ES-I3 (cell line): ENCODE results near the gene LAMC2.
A peak's percentile ranks its signal among the peaks of the same experiment; 100 is the strongest.
"Not testable (repeated sequence)": the region's sequence is repeated elsewhere in the genome, so short reads cannot be mapped to it uniquely, and the experiment has no call there.

Experiments used
- H3K36me3 ChIP-seq: 2 replicates; pipeline ENCODE4 v1.6.1; 2013; ENCODE audit warnings: mild to moderate bottlenecking, low read length, control low read depth, moderate library complexity; ENCODE audit not compliant: insufficient read depth
- H3K4me1 ChIP-seq: 2 replicates; pipeline ENCODE4 v1.6.1; 2013; ENCODE audit warnings: mild to moderate bottlenecking, control low read depth, low read length; ENCODE audit not compliant: insufficient read depth
- H3K9ac ChIP-seq: 2 replicates; pipeline ENCODE4 v1.6.1; 2013; ENCODE audit warnings: low read depth, mild to moderate bottlenecking, low read length, moderate library complexity
- H3K9me3 ChIP-seq: 2 replicates; pipeline ENCODE4 v1.6.1; 2013; ENCODE audit warnings: mild to moderate bottlenecking, low read length, moderate library complexity; ENCODE audit not compliant: control insufficient read depth, insufficient read depth

The LAMC2 gene

DNA sequence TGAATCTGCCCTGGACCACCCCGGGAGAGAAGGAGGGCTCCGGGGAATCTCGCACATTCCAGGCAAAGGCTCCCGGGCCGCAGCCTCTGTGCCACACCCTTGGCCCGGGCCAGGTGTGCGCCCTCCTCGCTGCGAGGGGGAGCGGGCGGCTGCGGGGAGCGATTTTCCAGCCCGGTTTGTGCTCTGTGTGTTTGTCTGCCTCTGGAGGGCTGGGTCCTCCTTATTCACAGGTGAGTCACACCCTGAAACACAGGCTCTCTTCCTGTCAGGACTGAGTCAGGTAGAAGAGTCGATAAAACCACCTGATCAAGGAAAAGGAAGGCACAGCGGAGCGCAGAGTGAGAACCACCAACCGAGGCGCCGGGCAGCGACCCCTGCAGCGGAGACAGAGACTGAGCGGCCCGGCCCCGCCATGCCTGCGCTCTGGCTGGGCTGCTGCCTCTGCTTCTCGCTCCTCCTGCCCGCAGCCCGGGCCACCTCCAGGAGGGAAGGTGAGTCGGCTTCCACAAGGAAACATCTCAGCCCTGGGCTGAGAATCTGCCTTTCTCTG is at the start of gene LAMC2:
TSS of gene LAMC2 (plus strand) at position 324 of the 550 bp plus-strand sequence. CDS start at position 413, 89 bp downstream.
- Histone ChIP-seq H3K9ac (peak within 1 kb of the TSS; percentile 81), H3K4me1 (no peaks in the 10 kb centered on the region; the same call in none of the 2 replicates), H3K36me3 (no peaks in the 10 kb centered on the region), H3K9me3 (no peaks in the 10 kb centered on the region)

DNA sequence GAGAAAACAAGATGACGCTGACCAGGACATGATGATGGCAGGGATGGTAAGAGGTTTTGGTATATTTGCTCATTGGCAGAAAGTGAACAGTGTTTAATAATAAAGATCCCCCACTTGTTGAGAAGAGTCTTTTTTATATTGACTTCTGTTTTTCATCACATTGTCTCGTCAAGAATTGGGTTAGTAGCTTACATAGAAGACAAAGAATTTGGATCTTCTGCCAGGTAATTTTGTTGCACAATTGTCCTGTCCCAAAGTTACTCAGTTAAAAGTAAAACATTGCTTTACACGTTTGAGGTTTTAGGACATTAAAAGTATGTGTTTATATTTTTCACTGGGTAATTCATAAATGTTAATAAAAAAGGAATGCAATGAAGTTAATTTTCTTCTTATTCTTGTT is 48.3 kb upstream of the LAMC2 start:
- no peak overlapping the region for H3K9ac ChIP-seq
- H3K36me3 ChIP-seq = peaks cover 26% of the 10 kb centered on the region
- H3K9me3 ChIP-seq = no peaks in the 10 kb centered on the region
- H3K4me1 ChIP-seq = no peaks in the 10 kb centered on the region

DNA sequence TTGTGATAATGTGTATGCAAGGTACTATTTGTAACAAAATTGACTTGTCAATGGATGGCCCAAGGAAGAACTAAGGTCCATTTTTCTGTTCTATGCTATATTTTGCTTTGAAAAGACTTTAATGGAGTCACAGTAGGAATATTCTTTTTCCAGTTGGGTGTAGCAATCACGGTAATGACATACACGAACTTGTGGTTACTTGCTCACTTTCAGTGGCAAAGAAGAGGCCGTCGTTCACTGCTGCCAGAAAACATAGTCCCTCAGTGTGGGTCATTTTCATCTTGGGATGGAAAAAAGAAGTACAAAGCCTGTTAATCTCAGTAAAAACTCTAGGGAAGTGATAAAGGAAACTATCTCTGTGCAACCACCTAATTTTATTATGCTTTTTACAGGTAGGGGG is 47.8 kb upstream of the LAMC2 start:
- peaks cover 25% of the 10 kb centered on the region for H3K36me3 ChIP-seq
- no peaks in the 10 kb centered on the region for H3K4me1 ChIP-seq
- H3K9me3 ChIP-seq = no peaks in the 10 kb centered on the region
- H3K9ac ChIP-seq = no peak overlapping the region

DNA sequence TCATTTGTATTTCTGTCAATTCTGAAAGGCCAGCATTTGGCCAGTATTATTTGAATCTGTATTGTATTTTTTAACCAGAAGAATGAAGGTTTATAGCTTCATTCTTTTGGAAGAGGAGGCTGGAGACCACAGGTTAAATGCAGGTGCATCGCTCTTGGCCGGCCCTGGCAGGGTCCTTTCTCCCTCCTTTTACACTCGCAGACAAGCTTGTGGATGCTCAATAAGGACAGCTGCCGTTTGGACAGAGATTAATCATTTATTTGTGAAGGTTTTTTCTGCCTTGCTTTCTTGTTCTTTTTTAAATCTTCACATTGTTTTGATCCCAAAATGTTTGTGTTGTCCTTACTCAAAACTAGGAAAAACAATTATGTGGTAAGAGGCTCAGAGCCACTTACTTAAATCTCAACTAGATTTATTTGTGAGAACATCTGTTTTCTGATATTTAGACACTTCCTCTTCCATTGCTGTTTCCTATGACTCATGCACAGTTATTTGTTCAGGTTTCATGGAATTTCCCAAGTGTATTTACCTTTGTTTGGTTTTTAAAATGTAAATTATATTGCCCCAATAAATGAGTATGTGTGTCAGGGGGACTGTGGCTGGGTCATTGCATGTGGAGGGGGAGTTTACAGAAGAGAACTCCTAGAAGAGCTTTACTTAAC is 46.7 kb upstream of the LAMC2 start:
- H3K36me3 ChIP-seq = peaks cover 25% of the 10 kb centered on the region; the same call in 1 of the 2 replicates
- H3K9me3 ChIP-seq = no peaks in the 10 kb centered on the region
- no peak overlapping the region for H3K9ac ChIP-seq
- H3K4me1 ChIP-seq = no peaks in the 10 kb centered on the region

DNA sequence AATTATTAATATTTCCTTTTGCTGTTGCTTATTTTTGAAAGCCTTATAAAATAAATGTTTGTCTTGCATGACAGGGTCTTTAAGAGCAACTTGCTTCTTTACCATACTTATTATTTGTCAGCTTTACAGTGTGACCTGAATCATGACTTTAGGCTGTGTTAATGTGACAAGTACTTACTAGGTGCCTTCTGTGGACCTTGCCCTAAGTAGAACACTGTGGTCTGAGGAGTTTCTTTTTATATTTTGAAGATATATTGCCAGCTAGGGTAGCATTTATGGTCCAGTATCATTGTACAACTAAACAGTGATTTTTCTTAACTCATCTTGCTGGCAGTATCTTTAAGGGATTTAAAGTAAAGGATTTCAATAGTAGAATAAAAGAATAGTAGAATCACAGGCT is 45.4 kb upstream of the LAMC2 start:
- peaks cover 21% of the 10 kb centered on the region; the same call in 1 of the 2 replicates for H3K36me3 ChIP-seq
- H3K4me1 ChIP-seq = no peaks in the 10 kb centered on the region
- no peaks in the 10 kb centered on the region for H3K9me3 ChIP-seq
- H3K9ac ChIP-seq = no peak overlapping the region

DNA sequence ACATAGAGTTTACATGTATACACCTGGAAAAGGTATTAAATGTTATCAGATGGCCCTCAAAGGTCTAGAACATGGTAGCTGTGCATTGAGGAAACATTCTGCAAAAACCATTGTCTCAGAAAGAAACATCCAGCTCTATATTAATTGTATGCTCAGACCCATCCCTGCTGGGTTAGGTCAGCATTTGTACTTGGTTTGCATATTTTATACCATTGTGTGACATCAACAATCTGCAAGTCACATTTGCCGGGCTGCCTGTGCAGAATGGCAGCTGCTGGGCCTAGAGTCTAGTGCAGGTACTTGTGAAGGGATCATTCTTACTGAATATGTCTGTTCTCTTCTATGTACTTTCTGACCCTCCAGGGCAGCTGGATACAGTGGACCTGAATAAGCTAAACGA is 43.9 kb upstream of the LAMC2 start:
- Histone ChIP-seq H3K36me3 (peaks cover 21% of the 10 kb centered on the region; the same call in 1 of the 2 replicates), H3K4me1 (no peaks in the 10 kb centered on the region), H3K9ac (no peak overlapping the region), H3K9me3 (no peaks in the 10 kb centered on the region)

DNA sequence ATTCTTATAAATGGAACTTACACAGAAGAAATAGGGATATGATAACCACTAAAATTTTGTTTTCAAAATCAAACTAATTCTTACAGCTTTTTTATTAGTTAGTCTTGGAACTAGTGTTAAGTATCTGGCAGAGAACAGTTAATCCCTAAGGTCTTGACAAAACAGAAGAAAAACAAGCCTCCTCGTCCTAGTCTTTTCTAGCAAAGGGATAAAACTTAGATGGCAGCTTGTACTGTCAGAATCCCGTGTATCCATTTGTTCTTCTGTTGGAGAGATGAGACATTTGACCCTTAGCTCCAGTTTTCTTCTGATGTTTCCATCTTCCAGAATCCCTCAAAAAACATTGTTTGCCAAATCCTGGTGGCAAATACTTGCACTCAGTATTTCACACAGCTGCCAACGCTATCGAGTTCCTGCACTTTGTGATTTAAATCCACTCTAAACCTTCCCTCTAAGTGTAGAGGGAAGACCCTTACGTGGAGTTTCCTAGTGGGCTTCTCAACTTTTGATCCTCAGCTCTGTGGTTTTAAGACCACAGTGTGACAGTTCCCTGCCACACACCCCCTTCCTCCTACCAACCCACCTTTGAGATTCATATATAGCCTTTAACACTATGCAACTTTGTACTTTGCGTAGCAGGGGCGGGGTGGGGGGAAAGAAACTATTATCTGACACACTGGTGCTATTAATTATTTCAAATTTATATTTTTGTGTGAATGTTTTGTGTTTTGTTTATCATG is 42.3 kb upstream of the LAMC2 start:
- H3K9me3 ChIP-seq = no peaks in the 10 kb centered on the region
- H3K4me1 ChIP-seq = no peaks in the 10 kb centered on the region
- peaks cover 10% of the 10 kb centered on the region; the same call in 1 of the 2 replicates for H3K36me3 ChIP-seq
- H3K9ac ChIP-seq = no peak overlapping the region

DNA sequence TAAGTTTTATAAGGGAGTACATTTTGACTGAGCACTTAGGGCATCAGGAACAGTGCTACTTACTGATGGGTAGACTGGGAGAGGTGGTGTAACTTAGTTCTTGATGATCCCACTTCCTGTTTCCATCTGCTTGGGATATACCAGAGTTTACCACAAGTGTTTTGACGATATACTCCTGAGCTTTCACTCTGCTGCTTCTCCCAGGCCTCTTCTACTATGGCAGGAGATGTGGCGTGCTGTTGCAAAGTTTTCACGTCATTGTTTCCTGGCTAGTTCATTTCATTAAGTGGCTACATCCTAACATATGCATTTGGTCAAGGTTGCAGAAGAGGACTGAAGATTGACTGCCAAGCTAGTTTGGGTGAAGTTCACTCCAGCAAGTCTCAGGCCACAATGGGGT is 41.3 kb upstream of the LAMC2 start:
- Histone ChIP-seq H3K9me3 (no peaks in the 10 kb centered on the region), H3K36me3 (peaks cover 10% of the 10 kb centered on the region; the same call in 1 of the 2 replicates), H3K9ac (no peak overlapping the region), H3K4me1 (no peaks in the 10 kb centered on the region)

DNA sequence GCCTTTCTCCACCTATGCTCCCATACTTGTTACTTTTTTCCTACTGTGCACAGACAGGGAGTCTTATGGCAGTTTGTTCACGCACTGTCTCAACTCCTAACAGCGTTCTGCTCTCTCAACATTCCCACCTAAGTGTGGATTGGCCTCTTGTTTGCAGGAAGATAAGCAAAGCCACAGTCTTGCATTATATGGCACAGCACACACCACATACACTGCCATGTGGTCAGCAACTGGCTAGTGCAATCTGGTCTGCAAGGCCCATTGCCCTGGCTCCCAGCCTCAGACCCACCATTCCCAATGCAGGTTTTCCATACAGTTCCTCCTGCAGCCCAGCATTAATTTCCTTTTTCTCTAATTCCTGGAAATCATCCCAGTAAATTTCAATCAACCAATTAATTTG is 38.3 kb upstream of the LAMC2 start:
- H3K9ac ChIP-seq = no peak overlapping the region
- H3K36me3 ChIP-seq = peaks cover 2% of the 10 kb centered on the region; the same call in 1 of the 2 replicates
- H3K9me3 ChIP-seq = no peaks in the 10 kb centered on the region
- H3K4me1 ChIP-seq = no peaks in the 10 kb centered on the region

DNA sequence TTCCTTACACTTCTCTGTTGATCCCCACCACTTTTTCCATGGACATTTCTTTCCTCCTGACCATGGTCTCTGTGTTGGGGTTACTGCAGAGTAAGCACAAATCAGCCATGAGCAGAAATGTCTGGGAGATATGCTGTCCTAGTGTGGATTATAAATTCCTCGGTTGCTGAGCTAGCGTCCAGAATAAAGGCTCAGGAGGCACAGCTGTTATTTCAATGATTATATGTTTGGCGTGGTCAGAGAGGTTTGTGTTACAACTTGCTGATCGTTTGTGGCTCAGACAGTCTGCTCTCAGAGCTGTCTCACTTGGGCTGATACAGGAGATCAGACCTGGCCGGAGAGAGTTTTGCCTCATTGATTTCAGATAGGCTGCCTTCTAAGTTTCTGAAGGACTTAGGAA is 37.5 kb upstream of the LAMC2 start:
- no peaks in the 10 kb centered on the region for H3K36me3 ChIP-seq
- H3K9ac ChIP-seq = no peak overlapping the region
- no peaks in the 10 kb centered on the region for H3K4me1 ChIP-seq
- no peaks in the 10 kb centered on the region for H3K9me3 ChIP-seq

DNA sequence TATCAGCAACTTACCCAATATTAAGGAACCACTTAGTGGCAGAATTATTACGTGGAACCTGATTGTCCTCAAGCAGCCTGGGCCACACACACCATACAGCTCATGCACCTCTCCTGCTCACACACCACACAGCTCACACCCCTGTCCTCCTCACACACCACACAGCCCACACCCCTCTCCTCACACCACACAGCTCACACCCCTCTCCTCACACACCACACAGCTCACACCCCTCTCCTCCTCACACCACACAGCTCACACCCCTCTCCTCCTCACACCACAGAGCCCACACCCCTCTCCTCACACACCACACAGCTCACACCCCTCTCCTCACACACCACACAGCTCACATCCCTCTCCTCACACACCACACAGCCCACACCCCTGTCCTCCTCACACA is 36.8 kb upstream of the LAMC2 start:
- Histone ChIP-seq H3K9me3 (no peaks in the 10 kb centered on the region), H3K36me3 (no peaks in the 10 kb centered on the region), H3K9ac (no peak overlapping the region)

DNA sequence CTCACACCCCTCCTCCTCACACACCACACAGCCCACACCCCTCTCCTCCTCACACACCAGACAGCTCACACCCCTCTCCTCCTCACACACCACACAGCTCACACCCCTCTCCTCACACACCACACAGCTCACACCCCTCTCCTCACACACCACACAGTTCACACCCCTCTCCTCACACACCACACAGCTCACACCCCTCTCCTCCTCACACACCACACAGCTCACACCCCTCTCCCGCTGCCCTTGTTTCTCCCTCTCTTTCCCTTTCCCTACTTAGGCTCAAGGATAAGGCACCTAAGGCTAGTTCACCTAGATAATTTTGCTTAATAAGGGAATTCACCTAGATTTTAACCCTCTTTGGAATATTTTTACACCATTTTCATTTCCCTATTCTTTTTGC is 36.0 kb upstream of the LAMC2 start:
- not testable (repeated sequence) for H3K9me3 ChIP-seq

More for the DNA sequence above, 36.8 kb upstream of the LAMC2 start:
- no peaks in the 10 kb centered on the region for H3K4me1 ChIP-seq

DNA sequence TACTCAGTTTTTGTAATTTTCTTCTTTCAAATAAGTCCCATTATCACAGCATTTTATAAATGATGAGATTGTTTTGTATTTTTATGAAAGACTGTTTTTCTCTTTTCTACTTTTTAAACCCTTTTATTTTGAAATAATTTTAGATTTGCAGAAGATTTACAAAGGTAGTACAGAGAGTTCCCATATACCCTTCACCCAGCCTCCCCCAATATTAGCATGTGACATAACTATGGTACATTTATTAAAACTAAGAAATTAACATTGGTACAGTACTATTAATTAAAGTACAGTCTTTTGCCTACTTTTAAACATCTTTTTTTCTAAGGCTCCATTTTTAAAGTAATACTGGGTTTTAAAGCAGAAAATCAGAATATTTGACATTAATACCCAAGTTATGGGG is 35.6 kb upstream of the LAMC2 start:
- Histone ChIP-seq H3K4me1 (no peaks in the 10 kb centered on the region), H3K9me3 (no peaks in the 10 kb centered on the region), H3K9ac (no peak overlapping the region), H3K36me3 (no peaks in the 10 kb centered on the region)

More for the DNA sequence above, 36.0 kb upstream of the LAMC2 start:
- not testable (repeated sequence) for H3K36me3 ChIP-seq, H3K9ac ChIP-seq, H3K4me1 ChIP-seq

DNA sequence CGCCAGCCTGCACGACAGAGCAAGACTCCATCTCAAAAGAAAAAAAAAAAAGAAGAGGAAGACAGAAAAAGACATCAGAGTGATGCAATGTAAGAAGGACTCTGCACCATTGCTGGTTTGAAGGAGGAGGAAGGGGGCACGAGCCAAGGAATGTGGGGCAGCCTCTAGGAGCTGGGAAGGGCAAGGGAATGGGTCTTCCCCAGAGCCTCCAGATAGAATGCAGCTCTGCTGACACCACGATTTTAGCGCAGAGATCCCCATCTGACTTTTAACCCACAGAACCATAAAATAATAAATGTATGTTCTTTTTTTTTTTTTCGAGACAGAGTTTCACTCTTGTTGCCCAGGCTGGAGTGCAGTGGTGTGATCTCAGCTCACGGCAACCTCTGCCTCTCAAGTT is 33.9 kb upstream of the LAMC2 start:
- H3K36me3 ChIP-seq = no peaks in the 10 kb centered on the region
- H3K9ac ChIP-seq = no peak overlapping the region
- no peaks in the 10 kb centered on the region for H3K9me3 ChIP-seq
- H3K4me1 ChIP-seq = no peaks in the 10 kb centered on the region

DNA sequence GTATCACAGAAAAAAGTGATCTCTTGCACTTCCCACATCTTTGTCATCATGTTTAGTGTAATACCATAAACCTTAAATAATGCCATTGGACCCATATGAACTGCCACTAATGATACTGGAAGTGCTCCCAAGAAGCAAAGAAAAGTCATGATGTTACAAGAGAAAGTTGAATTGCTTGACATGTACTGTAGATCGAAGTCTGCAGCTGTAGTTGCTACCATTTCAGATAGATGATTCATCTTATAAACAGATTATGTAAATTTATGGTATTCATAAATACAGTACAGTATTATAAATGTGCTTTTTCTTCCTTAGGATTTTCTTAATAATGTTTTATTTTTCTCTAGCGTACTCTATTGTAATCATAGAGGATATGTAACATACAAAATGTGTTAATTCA is 30.1 kb upstream of the LAMC2 start:
- H3K36me3 ChIP-seq = no peaks in the 10 kb centered on the region
- H3K9ac ChIP-seq = no peak overlapping the region
- H3K9me3 ChIP-seq = no peaks in the 10 kb centered on the region
- H3K4me1 ChIP-seq = peaks cover 3% of the 10 kb centered on the region; the same call in 1 of the 2 replicates
